GM21717 (cell line): ENCODE measurements around the gene SPHK2.

Experiments used
- ATAC-seq: cut with Tn5 transposase; IDR thresholded peaks from one replicate; pipeline ENCODE4 v1.9.1; 2021; ENCODE audit warnings: mild to moderate bottlenecking, moderate library complexity; ENCODE audit not compliant: unreplicated experiment

Gene SPHK2

DNA sequence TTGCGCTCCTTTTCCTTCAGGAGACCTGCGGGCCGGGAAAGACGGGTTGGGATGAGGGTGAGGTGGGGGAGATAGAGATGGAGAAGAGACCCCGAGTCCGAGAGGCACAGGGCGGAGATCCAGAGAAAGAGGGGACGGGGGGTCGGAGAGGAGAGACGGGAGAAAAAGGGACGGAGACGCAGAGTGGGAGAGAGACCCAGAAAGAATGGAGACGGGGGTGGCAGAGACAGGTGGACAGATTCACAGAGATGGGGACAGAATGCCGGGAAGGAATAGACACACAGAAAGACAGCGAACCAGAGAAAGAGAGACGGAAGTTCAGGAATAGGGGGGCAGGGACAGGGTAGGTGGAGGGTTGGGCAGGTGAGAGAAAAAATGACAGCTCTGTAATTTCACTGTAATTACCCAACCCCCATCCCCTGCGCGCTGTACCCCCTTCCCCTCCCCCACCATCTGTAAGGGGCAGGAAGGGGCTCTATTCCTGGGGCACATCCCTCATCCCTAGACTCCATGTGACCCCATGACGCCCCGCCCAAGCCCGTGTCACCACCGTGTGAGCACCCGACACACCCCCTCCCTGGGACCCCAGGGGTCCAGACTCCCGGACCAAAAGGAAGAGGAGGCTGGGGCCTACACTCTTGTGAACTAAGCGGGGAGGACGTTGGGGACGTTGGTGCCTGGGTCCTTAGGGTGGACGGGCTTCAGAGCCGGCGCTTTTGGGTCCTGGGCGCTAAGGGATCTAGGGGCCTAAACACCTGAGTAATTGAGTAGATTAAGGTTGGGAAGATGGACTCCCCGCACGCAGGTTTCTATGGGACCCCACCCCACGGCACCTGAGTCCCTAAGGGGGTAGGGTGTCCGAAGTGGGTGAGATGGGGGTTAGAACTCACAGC, 16.9 kb downstream of the SPHK2 start:
- no peak for ATAC-seq

- ATAC-seq, result peak; percentile 0
Observed at GRCh38 chr19:48636859-48637448, 17.6 kb downstream of the SPHK2 start, which contains the start of gene DBP. Gene DBP (minus strand): TSS chr19:48637379. CDS start chr19:48636994, 385 bp downstream.

DNA sequence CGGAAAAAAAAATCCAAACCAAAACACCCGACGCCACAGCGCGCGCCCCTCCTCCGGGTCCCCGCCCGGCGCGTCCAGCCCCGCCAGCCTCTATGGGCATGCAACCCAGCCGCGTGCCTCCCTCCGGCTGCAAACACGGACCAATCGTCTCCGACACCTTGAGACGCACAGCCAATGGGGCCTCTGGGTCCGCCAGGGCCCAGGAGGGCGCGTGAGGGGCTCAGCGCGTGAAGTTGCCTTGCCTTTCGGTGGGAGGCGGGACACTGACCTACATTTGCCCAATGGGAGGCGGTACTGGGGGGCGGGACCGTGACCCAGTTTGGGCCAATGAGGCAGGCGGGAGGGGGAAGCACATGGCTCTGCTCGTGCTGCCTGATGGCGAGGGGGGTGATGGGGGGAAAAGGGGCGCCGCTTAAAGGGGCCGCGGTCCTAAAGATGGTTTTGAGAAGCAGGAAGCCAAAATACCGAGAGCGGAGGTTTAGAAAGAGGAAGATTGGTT, 18.2 kb downstream of the SPHK2 start:
- ATAC-seq, result peak; percentile 53

DNA sequence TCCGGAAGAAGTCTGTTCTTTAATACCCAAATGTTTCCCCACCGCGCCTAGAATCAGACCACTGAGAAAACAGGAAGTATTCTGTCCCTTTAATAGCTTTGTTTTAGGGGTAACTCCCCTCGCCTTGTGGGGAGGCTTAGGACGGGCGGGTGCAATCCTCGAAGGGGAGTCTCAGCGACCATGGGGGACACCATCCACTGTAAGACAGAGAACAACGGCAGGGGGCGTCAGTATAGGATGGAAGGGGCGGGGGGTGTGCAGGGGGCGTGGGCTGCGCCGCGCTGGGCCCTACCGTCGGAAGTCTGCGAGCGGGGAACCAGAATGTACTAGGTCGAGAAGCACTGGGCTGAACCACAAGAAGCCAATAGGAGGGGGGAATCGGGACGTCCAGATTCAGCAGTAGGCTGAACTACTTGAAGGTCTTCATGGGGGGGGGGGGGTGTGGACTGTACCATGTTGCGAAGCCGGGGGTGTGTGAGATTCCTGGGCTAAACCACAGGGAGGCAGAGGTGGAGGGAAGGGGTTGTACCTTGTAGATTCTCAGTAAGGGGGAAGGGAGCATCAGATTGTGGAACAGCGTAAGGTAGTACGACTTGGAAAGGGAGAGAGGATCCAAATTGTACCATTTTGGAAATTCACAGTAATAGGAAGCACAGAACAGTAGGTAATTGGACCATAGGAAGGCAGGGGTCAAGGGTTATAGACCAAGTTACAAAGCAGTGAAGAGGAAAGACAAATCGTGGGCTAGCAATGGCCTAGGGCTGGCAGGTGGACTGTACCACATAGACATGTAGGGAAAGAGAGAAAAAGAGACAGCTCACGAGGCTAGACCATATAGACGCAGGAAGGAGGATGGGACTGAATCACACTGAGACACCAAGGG, 18.9 kb downstream of the SPHK2 start:
- peak; percentile 5 for ATAC-seq

- ATAC-seq, result no peak
Observed at GRCh38 chr19:48638831-48639381, 19.6 kb downstream of the SPHK2 start.

DNA sequence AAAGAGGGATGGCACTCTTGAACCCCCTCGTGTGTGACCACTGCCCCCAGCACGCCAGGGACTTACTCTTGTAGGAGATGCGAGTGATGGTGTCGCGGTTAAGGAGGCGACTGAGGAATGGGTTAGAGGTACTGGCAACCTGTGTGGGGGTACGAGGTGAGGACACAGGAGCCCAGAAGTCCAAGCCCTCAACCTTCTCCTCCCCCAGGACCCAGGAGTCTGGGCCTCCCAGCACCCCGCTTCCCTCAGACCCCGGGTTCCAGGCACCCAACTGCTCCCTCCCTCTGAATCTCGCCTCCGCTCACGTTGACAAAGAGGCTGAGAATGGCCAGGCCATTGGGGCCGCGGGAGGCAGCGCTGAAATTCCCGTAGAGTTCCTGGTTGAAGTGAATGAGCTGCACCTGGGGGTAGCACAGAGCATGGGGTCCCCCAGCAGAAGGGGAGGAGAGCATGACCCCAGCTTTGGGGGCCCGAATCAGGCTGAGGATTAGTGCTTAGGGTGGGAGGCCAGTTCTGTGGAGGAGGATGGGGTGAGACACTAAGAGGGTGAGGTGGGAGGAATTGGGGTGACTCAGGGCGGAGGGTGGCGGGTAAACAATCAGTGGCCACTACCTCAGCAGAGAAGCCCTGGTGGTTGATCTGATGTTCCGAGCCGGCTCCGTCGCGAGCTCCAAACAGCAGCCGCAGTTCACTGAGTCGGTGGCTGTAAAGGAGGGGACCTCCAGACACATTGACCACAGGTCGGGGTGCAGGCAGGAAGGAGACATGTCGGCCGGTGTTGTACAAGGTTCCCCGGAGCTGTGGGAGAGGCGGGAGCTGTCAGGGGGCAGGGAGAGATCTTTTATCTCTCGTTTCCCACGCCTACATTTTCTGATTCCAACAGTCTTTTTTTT, 20.4 kb downstream of the SPHK2 start:
- ATAC-seq, result no peak

DNA sequence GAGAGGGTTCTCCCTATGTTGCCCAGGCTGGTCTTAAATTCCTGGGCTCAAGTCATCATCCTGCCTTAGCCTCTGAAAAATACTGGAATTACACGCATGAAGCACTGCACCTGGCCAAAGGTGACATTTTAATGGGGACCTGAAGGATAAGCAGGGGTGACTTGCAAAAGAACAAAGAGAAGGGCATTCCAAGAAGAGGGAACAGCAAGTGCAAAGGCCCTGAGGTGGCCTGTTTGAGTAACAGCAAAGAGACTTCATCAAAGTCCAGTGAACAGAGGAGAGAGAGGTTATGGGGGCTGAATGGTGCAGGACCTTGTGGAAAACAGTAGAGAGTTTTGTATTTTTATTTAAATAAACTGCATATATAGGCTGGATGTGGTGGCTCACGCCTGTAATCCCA, 22.5 kb downstream of the SPHK2 start:
- ATAC-seq, result no peak

DNA sequence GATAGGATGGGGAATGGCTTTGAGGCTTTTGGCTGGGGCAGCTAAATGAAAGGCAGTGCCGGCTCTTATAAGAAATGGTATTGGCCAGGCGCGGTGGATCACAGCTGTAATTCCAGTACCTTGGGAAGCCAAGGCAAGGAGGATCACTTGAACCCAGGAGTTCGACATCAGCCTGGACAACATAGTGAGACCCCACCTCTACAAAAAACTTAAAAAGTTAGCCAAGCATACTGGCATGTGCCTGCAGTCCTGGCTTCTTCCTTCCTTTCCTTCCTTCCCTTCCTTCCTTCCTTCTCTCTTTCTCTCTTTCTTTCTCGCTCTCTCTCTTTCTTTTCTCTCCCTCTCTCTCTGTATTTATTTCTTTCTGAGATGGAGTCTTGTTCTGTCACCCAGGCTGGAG, 23.6 kb downstream of the SPHK2 start:
- no peak for ATAC-seq

GRCh38 chr19:48644355-48644754, 25.0 kb downstream of the SPHK2 start:
- ATAC-seq, result no peak

DNA sequence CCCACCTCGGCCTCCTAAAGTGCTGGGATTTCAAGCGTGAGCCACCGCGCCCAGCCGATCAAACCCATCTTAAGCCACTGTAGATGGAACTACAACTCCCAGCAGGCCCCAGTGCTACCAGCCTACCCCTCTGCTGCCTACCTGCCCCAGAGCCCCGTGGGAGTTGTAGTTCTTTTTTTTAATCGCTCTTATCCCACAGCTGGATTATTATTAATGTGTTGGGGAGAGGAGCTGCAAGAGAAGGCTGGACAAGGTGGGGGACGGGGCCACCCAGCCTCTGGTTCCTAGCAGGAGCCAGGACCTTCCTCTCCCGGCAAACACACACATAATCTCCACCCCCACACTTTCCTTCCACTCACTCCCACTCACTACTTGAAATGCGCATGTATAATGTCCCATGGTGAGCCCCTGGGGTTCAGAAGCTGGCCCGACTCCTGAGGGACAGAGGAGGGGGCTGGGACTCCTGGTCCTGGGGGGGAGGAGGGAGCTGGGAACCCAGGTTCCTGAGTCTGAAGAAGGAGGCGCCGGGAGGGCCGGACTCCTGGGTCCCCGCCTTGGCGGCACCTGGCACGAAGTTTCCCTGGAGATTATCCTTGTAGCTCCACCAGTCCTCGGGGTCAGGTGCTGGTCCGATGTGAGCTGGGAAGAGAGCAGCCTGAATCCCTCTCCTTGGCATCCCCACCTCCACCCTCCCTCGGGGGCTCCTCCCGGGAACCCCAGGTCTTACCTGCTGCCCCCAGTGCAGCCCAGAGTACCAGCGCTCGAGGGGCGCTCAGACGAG, 25.7 kb downstream of the SPHK2 start:
- no peak for ATAC-seq

DNA sequence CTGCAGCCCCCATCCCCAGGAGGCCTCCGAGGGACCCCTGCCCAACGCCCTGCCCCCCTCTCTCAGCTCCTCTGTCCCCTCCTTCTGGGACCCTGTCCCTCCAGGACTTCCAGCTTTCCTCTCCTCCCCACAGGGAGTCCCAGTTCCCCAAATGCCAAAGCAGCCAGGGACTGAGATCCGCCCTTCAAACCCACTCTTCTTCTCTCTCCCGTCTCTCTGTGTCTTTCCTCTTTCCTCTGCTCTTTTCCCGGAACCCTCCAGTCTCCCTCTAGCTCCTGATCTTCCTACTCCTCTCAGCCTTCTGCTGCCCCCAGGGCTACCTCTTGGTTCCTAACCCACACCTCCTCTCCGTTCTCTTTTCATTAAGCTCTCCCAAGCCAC, 26.3 kb downstream of the SPHK2 start:
- ATAC-seq, result no peak

- peak; percentile 52 for ATAC-seq
Observed at GRCh38 chr19:48646001-48646721, 26.9 kb downstream of the SPHK2 start, which contains the start of gene CA11. Gene CA11 (minus strand): TSS chr19:48646187. CDS start chr19:48645632, 555 bp downstream.

GRCh38 chr19:48646722-48647216, 27.5 kb downstream of the SPHK2 start:
- ATAC-seq, result no peak

- no peak for ATAC-seq
Observed at GRCh38 chr19:48648134-48648533, 28.8 kb downstream of the SPHK2 start.

GRCh38 chr19:48650974-48651682, 31.8 kb downstream of the SPHK2 start:
- ATAC-seq, result no peak

GRCh38 chr19:48651683-48652048, 32.4 kb downstream of the SPHK2 start:
- ATAC-seq, result no peak

- no peak for ATAC-seq
Observed at GRCh38 chr19:48654299-48655059, 35.2 kb downstream of the SPHK2 start.
